ENCODE data around the gene APOH.

Gene APOH

DNA sequence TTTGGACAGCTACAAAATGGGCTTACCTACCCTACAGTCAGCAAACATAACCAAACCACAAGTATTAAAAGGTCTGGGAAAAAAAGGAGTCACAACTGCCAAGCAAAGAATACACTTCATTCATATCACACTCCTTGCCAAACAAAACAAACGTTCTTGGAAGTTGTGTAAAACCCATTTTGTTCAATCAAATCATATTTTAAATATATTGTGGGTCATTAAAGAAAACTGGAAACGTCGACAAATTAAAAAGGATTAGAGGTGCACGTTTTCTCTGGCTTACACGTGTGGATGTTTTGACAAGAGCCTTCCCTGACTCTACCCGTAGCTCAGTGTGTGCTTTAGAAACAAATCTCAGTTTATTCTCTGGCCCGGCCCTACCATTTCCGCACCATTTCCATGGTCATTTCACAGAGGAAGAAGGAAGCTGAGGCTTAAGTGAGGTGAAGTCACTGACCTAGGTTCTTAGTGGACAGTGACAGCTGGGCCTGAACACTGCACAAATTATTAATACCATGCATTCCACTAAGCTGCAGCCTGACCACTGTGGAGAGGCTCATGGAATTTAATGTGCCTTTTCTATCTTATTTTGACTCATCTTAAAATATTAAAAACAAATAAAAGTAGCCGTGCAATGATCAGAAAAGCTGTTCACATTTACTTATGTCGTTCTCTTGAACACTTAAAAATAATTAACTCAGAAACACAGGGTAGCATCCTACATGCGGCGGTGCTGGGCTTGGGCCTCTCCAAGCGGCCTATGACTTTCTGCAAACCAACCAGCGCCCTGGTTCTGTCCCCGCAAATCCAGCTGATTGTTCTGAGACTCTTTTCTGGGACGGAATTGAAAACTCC, 38.2 kb downstream of the APOH start:
- TF ChIP-seq, protein P1, sequence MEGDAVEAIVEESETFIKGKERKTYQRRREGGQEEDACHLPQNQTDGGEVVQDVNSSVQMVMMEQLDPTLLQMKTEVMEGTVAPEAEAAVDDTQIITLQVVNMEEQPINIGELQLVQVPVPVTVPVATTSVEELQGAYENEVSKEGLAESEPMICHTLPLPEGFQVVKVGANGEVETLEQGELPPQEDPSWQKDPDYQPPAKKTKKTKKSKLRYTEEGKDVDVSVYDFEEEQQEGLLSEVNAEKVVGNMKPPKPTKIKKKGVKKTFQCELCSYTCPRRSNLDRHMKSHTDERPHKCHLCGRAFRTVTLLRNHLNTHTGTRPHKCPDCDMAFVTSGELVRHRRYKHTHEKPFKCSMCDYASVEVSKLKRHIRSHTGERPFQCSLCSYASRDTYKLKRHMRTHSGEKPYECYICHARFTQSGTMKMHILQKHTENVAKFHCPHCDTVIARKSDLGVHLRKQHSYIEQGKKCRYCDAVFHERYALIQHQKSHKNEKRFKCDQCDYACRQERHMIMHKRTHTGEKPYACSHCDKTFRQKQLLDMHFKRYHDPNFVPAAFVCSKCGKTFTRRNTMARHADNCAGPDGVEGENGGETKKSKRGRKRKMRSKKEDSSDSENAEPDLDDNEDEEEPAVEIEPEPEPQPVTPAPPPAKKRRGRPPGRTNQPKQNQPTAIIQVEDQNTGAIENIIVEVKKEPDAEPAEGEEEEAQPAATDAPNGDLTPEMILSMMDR (conservative IDR thresholded peaks at IDR 0.05; ENCODE audit: low read depth), result no peak
- POLR2A ChIA-PET (ENCODE audit: low non-redundant PET), result no interaction called here
- CTCF ChIA-PET, result interaction anchor here (0.6 kb wide), 2 partner anchors 102 to 541 kb away, joined by 3 read pairs; no protein-coding TSS in a partner anchor
- peak overlapping the region; percentile 71 for H3K27ac ChIP-seq
- DNase-seq (ENCODE audit: low spot score), result no peak

GRCh38 chr17:66187718-66188117, 41.5 kb downstream of the APOH start:
- TF ChIP-seq, protein P1 (conservative IDR thresholded peaks at IDR 0.05; ENCODE audit: low read depth), result no peak
- H3K27ac ChIP-seq, result no peak overlapping the region
- POLR2A ChIA-PET (ENCODE audit: low non-redundant PET), result no interaction called here
- no peak for DNase-seq (ENCODE audit: low spot score)
- CTCF ChIA-PET, result no interaction called here

DNA sequence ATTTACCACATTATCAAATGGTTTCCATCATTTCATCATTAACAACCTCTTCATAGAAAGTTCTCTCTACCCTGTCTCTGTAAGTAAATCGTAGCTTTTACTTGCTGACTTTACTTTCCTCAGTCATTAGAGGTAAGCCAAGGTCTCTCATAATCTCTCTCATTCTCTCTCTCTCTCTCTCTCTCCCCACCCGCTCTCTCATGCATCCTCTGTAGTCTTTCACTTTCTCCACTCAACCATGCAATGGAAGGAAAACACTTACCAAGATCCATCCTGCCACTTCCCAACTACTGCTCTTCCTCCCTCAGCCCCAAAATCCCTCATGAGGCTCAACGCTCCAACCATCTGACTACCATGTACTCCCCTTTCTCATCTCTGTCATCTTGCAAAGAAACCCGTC, 43.4 kb downstream of the APOH start:
- DNase-seq (ENCODE audit: low spot score), result no peak
- ChIA-PET POLR2A (ENCODE audit: low non-redundant PET) (no interaction called here), CTCF (no interaction called here)
- TF ChIP-seq, protein P1 (conservative IDR thresholded peaks at IDR 0.05; ENCODE audit: low read depth), result no peak
- no peak overlapping the region for H3K27ac ChIP-seq

- ChIA-PET CTCF (interaction anchor here (0.5 kb wide), 1 partner anchor 31 kb away, joined by 5 read pairs; no protein-coding TSS in a partner anchor), POLR2A (ENCODE audit: low non-redundant PET) (no interaction called here)
- TF ChIP-seq, protein P1 (conservative IDR thresholded peaks at IDR 0.05; ENCODE audit: low read depth), result no peak
- H3K27ac ChIP-seq, result no peak overlapping the region
- no peak for DNase-seq (ENCODE audit: low spot score)
Observed at GRCh38 chr17:66184392-66184791, 44.8 kb downstream of the APOH start.

DNA sequence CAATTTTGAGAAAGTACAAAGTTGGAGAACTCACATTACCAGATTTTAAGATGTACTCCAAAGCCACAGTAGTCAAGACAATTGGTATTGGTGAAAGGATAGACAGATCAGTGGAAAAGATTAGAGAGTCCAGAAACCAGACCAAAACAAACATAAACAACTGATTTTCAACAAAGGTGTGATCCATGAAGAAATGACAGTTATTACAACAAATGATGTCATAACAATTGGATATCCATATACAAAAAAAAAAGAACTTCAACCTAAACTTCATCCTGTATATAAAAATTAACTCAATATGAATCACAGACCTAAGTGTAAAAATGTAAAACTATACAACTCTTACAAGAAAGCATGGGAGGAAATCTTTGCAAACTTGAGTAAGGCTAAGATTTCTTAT, 45.7 kb downstream of the APOH start:
- TF ChIP-seq, protein P1 (conservative IDR thresholded peaks at IDR 0.05; ENCODE audit: low read depth), result no peak

GRCh38 chr17:66178642-66179041, 50.6 kb downstream of the APOH start:
- ChIA-PET CTCF (no interaction called here), POLR2A (ENCODE audit: low non-redundant PET) (no interaction called here)
- TF ChIP-seq, protein P1 (conservative IDR thresholded peaks at IDR 0.05; ENCODE audit: low read depth), result no peak
- DNase-seq (ENCODE audit: low spot score), result no peak
- no peak overlapping the region for H3K27ac ChIP-seq

More for the DNA sequence above, 45.7 kb downstream of the APOH start:
- POLR2A ChIA-PET (ENCODE audit: low non-redundant PET), result no interaction called here
- no peak overlapping the region for H3K27ac ChIP-seq
- CTCF ChIA-PET, result no interaction called here
- no peak for DNase-seq (ENCODE audit: low spot score)
